HepG2 (cell line): ENCODE data around the gene C17orf75. TPM values are rescaled to one million over a fixed set of nuclear protein-coding genes. Genes with fewer than 3 reads are reported as not detected.
A peak's percentile ranks its signal among the peaks of the same experiment; 100 is the strongest.

Experiments
- CEBPG ChIP-seq: IDR thresholded peaks from 2 replicates; pipeline ENCODE4 v1.6.1; 2016
- DMTF1 ChIP-seq: sonication (generic); formaldehyde crosslinking; IDR thresholded peaks from 2 replicates; pipeline ENCODE4 v1.4.0; 2020; ENCODE audit warnings: mild to moderate bottlenecking, missing genetic modification reagents
- HMG20B ChIP-seq: conservative IDR thresholded peaks from 2 replicates; pipeline ENCODE4 v1.6.1; 2016; ENCODE audit warnings: missing genetic modification reagents, missing compliant biosample characterization
- PHF20 ChIP-seq: sonication (generic); formaldehyde crosslinking; IDR thresholded peaks from 2 replicates; pipeline ENCODE4 v1.5.0; 2020; ENCODE audit warnings: mild to moderate bottlenecking, missing genetic modification reagents
- PREB ChIP-seq: sonication (generic); formaldehyde crosslinking; IDR thresholded peaks from 2 replicates; pipeline ENCODE4 v1.4.0; 2020; ENCODE audit warnings: missing genetic modification reagents
- RCOR2 ChIP-seq: IDR thresholded peaks from 2 replicates; pipeline ENCODE4 v1.6.1; 2016; ENCODE audit warnings: missing biosample characterization, missing genetic modification reagents
- U2AF1 ChIP-seq: fragments of 200-400 bp; formaldehyde crosslinking; optimal IDR thresholded peaks from 2 replicates; pipeline ENCODE3; 2017; ENCODE audit warnings: mild to moderate bottlenecking, low read depth, low read length
- XRCC5 ChIP-seq: fragments of 200-400 bp; formaldehyde crosslinking; optimal IDR thresholded peaks from 2 replicates; pipeline ENCODE3; 2017; ENCODE audit warnings: mild to moderate bottlenecking, low read length
- ZFP36L2 ChIP-seq: sonication (generic); formaldehyde crosslinking; IDR thresholded peaks from 2 replicates; pipeline ENCODE4 v1.4.0; 2020; ENCODE audit warnings: missing genetic modification reagents
- ZNF30 ChIP-seq: sonication (generic); formaldehyde crosslinking; IDR thresholded peaks from 2 replicates; pipeline ENCODE4 v1.5.0; 2020; ENCODE audit warnings: mild to moderate bottlenecking, missing genetic modification reagents
- ZNF446 ChIP-seq: sonication (generic); formaldehyde crosslinking; IDR thresholded peaks from 2 replicates; pipeline ENCODE4 v1.5.0; 2020; ENCODE audit warnings: mild to moderate bottlenecking, missing genetic modification reagents
- ZNF580 ChIP-seq: IDR thresholded peaks from 2 replicates; pipeline ENCODE4 v1.6.1; 2016; ENCODE audit warnings: low read depth, borderline replicate concordance
- ZNF629 ChIP-seq: sonication (generic); formaldehyde crosslinking; conservative IDR thresholded peaks from 2 replicates; pipeline ENCODE4 v1.5.0; 2020; ENCODE audit warnings: missing genetic modification reagents
- ZNF850 ChIP-seq: sonication (generic); formaldehyde crosslinking; conservative IDR thresholded peaks from 2 replicates; pipeline ENCODE4 v1.9.0; 2021; ENCODE audit warnings: mild to moderate bottlenecking, missing genetic modification reagents
- ZUFSP ChIP-seq: sonication (generic); formaldehyde crosslinking; IDR thresholded peaks from 2 replicates; pipeline ENCODE4 v1.9.0; 2021; ENCODE audit warnings: missing genetic modification reagents, mild to moderate bottlenecking, borderline replicate concordance
- polyA plus RNA-seq, 8 experiments: library from polyadenylated mRNA; depleted of rRNA in 3 of 8; stranded (reverse) in 7 of 8; unstranded in 1 of 8; fragments of >200 nt; fragmentation: Illumina TruSeq in 4 of 8; extraction: Trizol in 4 of 8; gene quantifications; 2 replicates each; pipeline versions ENCODE4 v1.2.1 to v1.2.3, GENCODE V29; 2011 to 2016; ENCODE audit warnings: low read depth in 4 of 8, missing spikeins in 1 of 8, mixed read lengths in 1 of 8; ENCODE audit not compliant: insufficient read depth in 1 of 8
- total RNA-seq, 5 experiments: library from RNA; depleted of rRNA; stranded (reverse); fragments of >200 nt; fragmentation: Illumina TruSeq; extraction: Trizol; gene quantifications; 2 replicates each; pipeline ENCODE4 v1.2.3, GENCODE V29; 2016; ENCODE audit warnings: low read depth in 1 of 5
- TF ChIP-seq, protein P1 (sequence below): sonication (generic); formaldehyde crosslinking; IDR thresholded peaks from 2 replicates; pipeline ENCODE4 v1.5.0; 2020; ENCODE audit warnings: missing genetic modification reagents
- TF ChIP-seq, protein P2 (sequence below): sonication (generic); formaldehyde crosslinking; IDR thresholded peaks from 2 replicates; pipeline ENCODE4 v1.9.0; 2022; ENCODE audit warnings: missing genetic modification reagents, mild to moderate bottlenecking, borderline replicate concordance
- TF ChIP-seq, protein P3 (sequence below): sonication (generic); formaldehyde crosslinking; IDR thresholded peaks from 2 replicates; pipeline ENCODE4 v1.5.0; 2020; ENCODE audit warnings: mild to moderate bottlenecking, missing genetic modification reagents, borderline replicate concordance

The C17orf75 gene
- total and polyA plus RNA-seq, 2 of the 13 experiments (the other 11 are each of a cell fraction or from before 2014, with no cell fraction given), result 16.2 to 33.0 TPM

GRCh38 chr17:32349854-32350665, 8.1 kb upstream of the C17orf75 start, which contains the start of gene ZNF207 (continued):
- no peak for TF ChIP-seq PREB
- no peak for TF ChIP-seq DMTF1 (CRISPR knock-in tag)
- TF ChIP-seq, protein P1, sequence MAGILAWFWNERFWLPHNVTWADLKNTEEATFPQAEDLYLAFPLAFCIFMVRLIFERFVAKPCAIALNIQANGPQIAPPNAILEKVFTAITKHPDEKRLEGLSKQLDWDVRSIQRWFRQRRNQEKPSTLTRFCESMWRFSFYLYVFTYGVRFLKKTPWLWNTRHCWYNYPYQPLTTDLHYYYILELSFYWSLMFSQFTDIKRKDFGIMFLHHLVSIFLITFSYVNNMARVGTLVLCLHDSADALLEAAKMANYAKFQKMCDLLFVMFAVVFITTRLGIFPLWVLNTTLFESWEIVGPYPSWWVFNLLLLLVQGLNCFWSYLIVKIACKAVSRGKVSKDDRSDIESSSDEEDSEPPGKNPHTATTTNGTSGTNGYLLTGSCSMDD (CRISPR knock-in tag), result no peak
- 0 out of 2 replicates have a peak, but pooled peaks have one; percentile 8 for TF ChIP-seq ZNF629
- TF ChIP-seq U2AF1, result no peak
- no peak for TF ChIP-seq ZUFSP
- TF ChIP-seq, protein P2, sequence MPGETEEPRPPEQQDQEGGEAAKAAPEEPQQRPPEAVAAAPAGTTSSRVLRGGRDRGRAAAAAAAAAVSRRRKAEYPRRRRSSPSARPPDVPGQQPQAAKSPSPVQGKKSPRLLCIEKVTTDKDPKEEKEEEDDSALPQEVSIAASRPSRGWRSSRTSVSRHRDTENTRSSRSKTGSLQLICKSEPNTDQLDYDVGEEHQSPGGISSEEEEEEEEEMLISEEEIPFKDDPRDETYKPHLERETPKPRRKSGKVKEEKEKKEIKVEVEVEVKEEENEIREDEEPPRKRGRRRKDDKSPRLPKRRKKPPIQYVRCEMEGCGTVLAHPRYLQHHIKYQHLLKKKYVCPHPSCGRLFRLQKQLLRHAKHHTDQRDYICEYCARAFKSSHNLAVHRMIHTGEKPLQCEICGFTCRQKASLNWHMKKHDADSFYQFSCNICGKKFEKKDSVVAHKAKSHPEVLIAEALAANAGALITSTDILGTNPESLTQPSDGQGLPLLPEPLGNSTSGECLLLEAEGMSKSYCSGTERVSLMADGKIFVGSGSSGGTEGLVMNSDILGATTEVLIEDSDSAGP (CRISPR knock-in tag), result peak; percentile 69
- peak; percentile 54; the same call in 1 of the 2 replicates for TF ChIP-seq CEBPG (CRISPR knock-in tag)
- no peak for TF ChIP-seq ZNF850 (CRISPR knock-in tag)
- no peak for TF ChIP-seq RCOR2
- TF ChIP-seq ZFP36L2, result no peak; the same call in 1 of the 2 replicates
- TF ChIP-seq PHF20 (CRISPR knock-in tag), result peak; percentile 64
- TF ChIP-seq ZNF30 (CRISPR knock-in tag), result no peak
- no peak for TF ChIP-seq HMG20B (CRISPR knock-in tag)
- 0 out of 2 replicates have a peak, but pooled peaks have one; percentile 28 for TF ChIP-seq ZNF446 (CRISPR knock-in tag)
- TF ChIP-seq ZNF580 (CRISPR knock-in tag), result peak; percentile 42; the same call in 1 of the 2 replicates
- no peak for TF ChIP-seq XRCC5
- TF ChIP-seq, protein P3, sequence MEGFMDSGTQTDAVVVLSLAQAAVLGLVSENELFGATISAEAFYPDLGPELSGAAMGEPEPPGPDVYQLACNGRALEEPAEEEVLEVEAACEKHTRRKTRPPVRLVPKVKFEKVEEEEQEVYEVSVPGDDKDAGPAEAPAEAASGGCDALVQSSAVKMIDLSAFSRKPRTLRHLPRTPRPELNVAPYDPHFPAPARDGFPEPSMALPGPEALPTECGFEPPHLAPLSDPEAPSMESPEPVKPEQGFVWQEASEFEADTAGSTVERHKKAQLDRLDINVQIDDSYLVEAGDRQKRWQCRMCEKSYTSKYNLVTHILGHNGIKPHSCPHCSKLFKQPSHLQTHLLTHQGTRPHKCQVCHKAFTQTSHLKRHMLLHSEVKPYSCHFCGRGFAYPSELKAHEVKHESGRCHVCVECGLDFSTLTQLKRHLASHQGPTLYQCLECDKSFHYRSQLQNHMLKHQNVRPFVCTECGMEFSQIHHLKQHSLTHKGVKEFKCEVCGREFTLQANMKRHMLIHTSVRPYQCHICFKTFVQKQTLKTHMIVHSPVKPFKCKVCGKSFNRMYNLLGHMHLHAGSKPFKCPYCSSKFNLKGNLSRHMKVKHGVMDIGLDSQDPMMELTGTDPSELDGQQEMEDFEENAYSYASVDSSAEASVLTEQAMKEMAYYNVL (CRISPR knock-in tag), result no peak
